GM13977 (cell line): ENCODE results near the gene PRKRA.

ENCODE experiments used
- DNase-seq: peaks from one replicate; pipeline ENCODE4 v3.0.0; 2012; ENCODE audit warnings: low spot score
- CTCF ChIP-seq: IDR thresholded peaks from 2 replicates; pipeline ENCODE4 v1.5.1; 2012; ENCODE audit warnings: mild to moderate bottlenecking, control low read depth; ENCODE audit not compliant: insufficient read depth; ENCODE audit errors: extremely low read depth, missing control alignments
- in situ Hi-C: fragments of 300-500 bp; cut with MboI; formaldehyde crosslinking; loops from one replicate; pipeline ENCODE4 v1.12.0; 2022; ENCODE audit warnings: low sequenced_read_pairs, low pct_unique_long_range_greater_than_20kb, mixed read lengths, inconsistent platforms; ENCODE audit not compliant: unreplicated experiment

PRKRA gene

GRCh38 chr2:178395941-178396570 lies 54.9 kb downstream of the PRKRA start:
- TF ChIP-seq CTCF = no peak

GRCh38 chr2:178395295-178395694 lies 55.7 kb downstream of the PRKRA start:
- TF ChIP-seq CTCF = no peak
- in situ Hi-C loops = loop anchor here (10.0 kb wide), 1 partner anchor 50 kb away; no protein-coding TSS in a partner anchor
- DNase-seq = no peak

More at GRCh38 chr2:178395941-178396570, 54.9 kb downstream of the PRKRA start:
- no peak for DNase-seq
- in situ Hi-C loops = loop anchor here (10.0 kb wide), 1 partner anchor 49 kb away; no protein-coding TSS in a partner anchor

- in situ Hi-C loops = loop anchor here (10.0 kb wide), 1 partner anchor 50 kb away; no protein-coding TSS in a partner anchor
These were observed 56.1 kb downstream of the PRKRA start for GRCh38 chr2:178394859-178395258.

GRCh38 chr2:178392215-178392614 lies 58.8 kb downstream of the PRKRA start:
- no peak for TF ChIP-seq CTCF
- DNase-seq = no peak
- in situ Hi-C loops = loop anchor here (10.0 kb wide), 1 partner anchor 53 kb away; no protein-coding TSS in a partner anchor

More at GRCh38 chr2:178394859-178395258, 56.1 kb downstream of the PRKRA start:
- no peak for DNase-seq
- TF ChIP-seq CTCF = no peak

- in situ Hi-C loops = loop anchor here (10.0 kb wide), 1 partner anchor 53 kb away; no protein-coding TSS in a partner anchor
- DNase-seq = no peak
- TF ChIP-seq CTCF = no peak
These were observed 59.3 kb downstream of the PRKRA start for GRCh38 chr2:178391701-178392100.

GRCh38 chr2:178388287-178388686 lies 62.7 kb downstream of the PRKRA start:
- TF ChIP-seq CTCF = no peak
- in situ Hi-C loops = no loop called here
- no peak for DNase-seq
